Adrenal gland (tissue), 5 donors: ENCODE data around the gene GJA3.

ENCODE experiments used
- CTCF ChIP-seq, 6 experiments: fragments of 450-650 bp in 4 of 6; fragments of 200-600 bp in 2 of 6; sonication (generic) in 1 of 6; IDR thresholded peaks; 1 replicate in 5 of 6; 2 replicates in 1 of 6; pipeline versions ENCODE4 v1.5.1 to v1.8.0; 2016 to 2021; ENCODE audit warnings: antibody characterized with exemption in 6 of 6, mild to moderate bottlenecking in 2 of 6, moderate library complexity in 1 of 6
- POLR2A ChIP-seq, 2 donors: fragments of 450-650 bp; IDR thresholded peaks; one replicate each; pipeline ENCODE4 v1.6.1; 2017; ENCODE audit warnings: antibody characterized with exemption in 2 of 2, mild to moderate bottlenecking in 2 of 2, moderate library complexity in 1 of 2
- donor health status: DM: no; HTN: no; CAD: no.

- TF ChIP-seq CTCF (IDR thresholded peaks at IDR 0.05) (no peak), POLR2A (IDR thresholded peaks at IDR 0.05) (no peak)
These were observed 10.5 kb upstream of the GJA3 start for GRCh38 chr13:20171364-20171763.
